Activated naive CD4-positive, alpha-beta T cell treated with Interleukin-2 at 50 U/mL for 16 hours (primary cell): ENCODE results near the gene NSD1.
"Not testable (repeated sequence)": the region's sequence is repeated elsewhere in the genome, so short reads cannot be mapped to it uniquely, and the experiment has no call there.

Experiments
- DNase-seq: peaks from one replicate; pipeline ENCODE4 v3.0.0-alpha.2; 2020

The NSD1 gene

GRCh38 chr5:177334155-177334551 lies 200.6 kb downstream of the NSD1 start:
- DNase-seq = no peak

GRCh38 chr5:177334781-177335700 lies 201.5 kb downstream of the NSD1 start:
- DNase-seq = no peak

- DNase-seq = no peak
Measured at GRCh38 chr5:177335701-177336065, 202.1 kb downstream of the NSD1 start.

- DNase-seq = no peak
Measured at GRCh38 chr5:177336112-177336511, 202.5 kb downstream of the NSD1 start.

GRCh38 chr5:177336603-177337494 lies 203.3 kb downstream of the NSD1 start:
- DNase-seq = no peak

GRCh38 chr5:177338251-177339106 lies 204.9 kb downstream of the NSD1 start:
- no peak for DNase-seq

- DNase-seq = no peak
Measured at GRCh38 chr5:177339107-177339638, 205.6 kb downstream of the NSD1 start.

- not testable (repeated sequence) for DNase-seq
Measured at GRCh38 chr5:177343000-177343399, 209.4 kb downstream of the NSD1 start.

GRCh38 chr5:177343777-177344176 lies 210.2 kb downstream of the NSD1 start:
- DNase-seq = no peak

- no peak for DNase-seq
Measured at GRCh38 chr5:177344891-177345290, 211.3 kb downstream of the NSD1 start.

GRCh38 chr5:177346820-177347219 lies 213.2 kb downstream of the NSD1 start:
- no peak for DNase-seq

- no peak for DNase-seq
Measured at GRCh38 chr5:177347699-177348098, 214.1 kb downstream of the NSD1 start.

- DNase-seq = no peak
Measured at GRCh38 chr5:177349362-177349647, 215.7 kb downstream of the NSD1 start.

GRCh38 chr5:177349762-177350161 lies 216.2 kb downstream of the NSD1 start:
- no peak for DNase-seq
